Muscle layer of duodenum (tissue), 2 donors: ENCODE measurements around the gene FRYL.

Source experiments
- H3K27ac ChIP-seq: one replicate; pipeline ENCODE4 v1.7.0; 2013; ENCODE audit warnings: mild to moderate bottlenecking, low read length
- H3K27me3 ChIP-seq: one replicate; pipeline ENCODE4 v1.7.0; 2013; ENCODE audit warnings: low read depth, mild to moderate bottlenecking, control low read depth, low read length
- H3K36me3 ChIP-seq, 2 donors: one replicate each; pipeline ENCODE4 v1.7.0; 2013; ENCODE audit warnings: low read length in 2 of 2, control low read depth in 1 of 2, mild to moderate bottlenecking in 1 of 2; ENCODE audit not compliant: insufficient read depth in 2 of 2, control insufficient read depth in 1 of 2
- H3K4me1 ChIP-seq, 2 donors: one replicate each; pipeline ENCODE4 v1.7.0; 2013; ENCODE audit warnings: low read length in 2 of 2, mild to moderate bottlenecking in 2 of 2, control low read depth in 1 of 2, moderate library complexity in 1 of 2; ENCODE audit not compliant: insufficient read depth in 2 of 2, control insufficient read depth in 1 of 2
- H3K4me3 ChIP-seq, 2 donors: one replicate each; pipeline ENCODE4 v1.7.0; 2013; ENCODE audit warnings: low read length in 2 of 2, low read depth in 1 of 2, mild to moderate bottlenecking in 1 of 2
- H3K9me3 ChIP-seq, 2 donors: one replicate each; pipeline ENCODE4 v1.7.0; 2013; ENCODE audit warnings: low read length in 2 of 2, control low read depth in 1 of 2, mild to moderate bottlenecking in 1 of 2; ENCODE audit not compliant: control insufficient read depth in 1 of 2
- donor health status: healthy.

FRYL gene

DNA sequence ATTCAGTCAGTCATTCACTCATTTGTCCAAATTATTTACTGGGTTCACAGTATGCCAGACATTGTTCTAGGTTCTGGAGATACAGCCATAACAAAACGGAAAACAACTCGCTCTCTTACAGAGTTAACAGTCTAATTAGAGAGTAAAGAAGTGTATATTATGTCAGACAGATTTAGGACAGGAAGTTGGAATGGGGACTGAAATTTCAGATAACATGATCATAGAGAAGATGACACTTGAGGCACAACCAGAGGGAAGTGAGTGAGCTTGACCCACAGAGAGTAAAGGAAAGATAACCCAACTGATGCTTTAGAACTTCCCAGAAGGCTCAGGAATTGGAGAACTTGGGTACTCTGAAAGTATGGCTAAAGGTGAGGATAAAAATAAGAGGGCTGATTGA, 150.6 kb downstream of the FRYL start:
- H3K4me3 ChIP-seq: no peak overlapping the region

DNA sequence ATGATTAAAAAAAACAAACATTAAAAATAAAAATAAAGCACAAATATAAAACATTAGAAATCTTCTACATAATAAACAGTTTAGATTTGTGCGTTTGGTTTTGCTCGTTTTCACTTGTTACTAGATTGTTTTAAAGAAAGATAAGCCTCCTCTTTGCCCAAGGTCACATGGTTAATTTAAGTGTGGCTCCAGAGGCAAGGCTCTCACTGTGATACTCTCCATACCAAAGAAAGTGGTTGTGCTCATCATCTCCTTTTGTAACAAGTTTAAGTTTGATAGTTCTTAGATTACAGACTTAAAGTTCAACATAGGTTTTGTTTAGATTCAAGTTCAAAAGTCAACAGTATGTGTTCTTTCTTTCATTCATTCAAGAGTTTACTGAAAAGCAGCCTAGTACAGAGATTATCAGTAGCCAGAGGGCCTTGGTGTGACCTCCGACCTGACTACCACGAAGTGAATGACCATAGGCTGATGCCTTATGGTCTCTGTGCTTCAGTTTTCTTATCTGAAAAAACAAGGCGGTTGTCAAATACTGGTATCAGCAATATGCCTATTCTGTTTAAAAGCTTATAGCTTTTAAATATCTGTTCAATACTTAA, 156.8 kb downstream of the FRYL start:
- no peak overlapping the region for H3K4me3 ChIP-seq
- H3K36me3 ChIP-seq: peaks cover 4 to 13% of the 10 kb centered on the region in 2 donors
- H3K9me3 ChIP-seq: no peaks in the 10 kb centered on the region
- H3K27me3 ChIP-seq: no peaks in the 10 kb centered on the region
- no peaks in the 10 kb centered on the region for H3K4me1 ChIP-seq
- H3K27ac ChIP-seq: no peak overlapping the region

More for the DNA sequence above, 150.6 kb downstream of the FRYL start:
- Histone ChIP-seq H3K27me3 (no peaks in the 10 kb centered on the region), H3K4me1 (no peaks in the 10 kb centered on the region), H3K36me3 (peaks cover 3% of the 10 kb centered on the region in 2 donors), H3K9me3 (no peaks in the 10 kb centered on the region), H3K27ac (no peak overlapping the region)

GRCh38 chr4:48620831-48621230, 159.2 kb downstream of the FRYL start:
- Histone ChIP-seq H3K9me3 (no peaks in the 10 kb centered on the region), H3K27me3 (no peaks in the 10 kb centered on the region), H3K4me3 (no peak overlapping the region), H3K27ac (no peak overlapping the region), H3K36me3 (peaks cover 10 to 18% of the 10 kb centered on the region in 2 donors), H3K4me1 (no peaks in the 10 kb centered on the region)

GRCh38 chr4:48620093-48620492, 160.0 kb downstream of the FRYL start:
- Histone ChIP-seq H3K9me3 (no peaks in the 10 kb centered on the region), H3K27me3 (no peaks in the 10 kb centered on the region), H3K4me1 (no peaks in the 10 kb centered on the region), H3K36me3 (peaks cover 10 to 20% of the 10 kb centered on the region in 2 donors), H3K4me3 (no peak overlapping the region), H3K27ac (no peak overlapping the region)

- H3K4me3 ChIP-seq: no peak overlapping the region
- no peaks in the 10 kb centered on the region for H3K27me3 ChIP-seq
- H3K36me3 ChIP-seq: peaks cover 2 to 4% of the 10 kb centered on the region in 2 donors
- H3K4me1 ChIP-seq: no peaks in the 10 kb centered on the region
- H3K9me3 ChIP-seq: no peaks in the 10 kb centered on the region
- no peak overlapping the region for H3K27ac ChIP-seq
These were observed 175.6 kb downstream of the FRYL start for GRCh38 chr4:48604527-48604926.

DNA sequence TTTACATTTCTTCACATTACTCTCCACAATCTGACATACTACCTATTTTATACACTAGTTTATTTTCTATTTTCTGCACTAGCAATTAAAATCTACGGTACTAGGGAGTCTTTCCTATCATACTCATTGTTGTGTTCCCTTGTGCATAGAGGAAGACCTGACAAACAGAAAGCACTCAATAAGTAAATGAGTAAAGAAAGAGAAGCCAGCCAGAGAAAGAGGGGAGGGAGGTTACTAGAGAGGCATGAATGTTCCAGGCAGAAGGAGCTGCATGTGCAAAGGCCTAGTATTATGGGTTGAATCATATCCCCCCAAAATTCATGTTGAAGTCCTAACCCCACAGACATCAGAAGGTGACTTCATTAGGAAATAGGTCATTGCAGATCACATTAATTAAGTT, 176.0 kb downstream of the FRYL start:
- Histone ChIP-seq H3K27ac (no peak overlapping the region), H3K27me3 (no peaks in the 10 kb centered on the region), H3K4me1 (no peaks in the 10 kb centered on the region), H3K36me3 (peaks cover 4% of the 10 kb centered on the region in 2 donors), H3K9me3 (no peaks in the 10 kb centered on the region), H3K4me3 (no peak overlapping the region)

DNA sequence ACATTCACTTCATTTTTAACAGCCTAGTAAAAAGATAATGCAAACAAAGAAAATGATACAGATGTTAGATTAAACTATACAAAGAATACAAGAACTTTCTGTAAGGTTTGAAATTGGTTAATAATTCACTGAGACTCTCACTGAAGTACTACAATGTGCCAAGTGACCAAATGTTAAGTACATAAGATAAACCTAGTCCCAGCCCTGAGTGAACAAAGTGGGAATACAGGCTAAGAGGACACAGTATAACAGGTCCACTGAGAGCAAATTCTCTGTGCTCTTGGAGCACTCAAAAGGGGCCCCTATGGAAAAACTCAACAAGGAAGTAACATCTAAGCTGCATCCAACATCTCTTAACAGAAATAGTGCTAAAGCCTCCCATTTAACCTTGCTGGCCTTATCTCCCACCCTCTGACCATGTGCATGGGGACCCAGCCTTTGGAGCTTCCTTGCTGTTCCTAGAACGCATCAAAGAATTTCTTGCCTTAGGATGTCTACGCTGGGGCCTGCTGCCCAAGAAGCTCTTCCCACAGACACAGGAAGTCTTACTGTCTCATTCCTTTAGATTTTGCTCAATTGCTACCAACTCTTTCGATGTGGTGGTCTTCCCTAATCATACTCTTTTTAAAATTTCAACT, 176.6 kb downstream of the FRYL start:
- H3K36me3 ChIP-seq: peaks cover 4% of the 10 kb centered on the region in 2 donors
- no peak overlapping the region for H3K27ac ChIP-seq
- H3K9me3 ChIP-seq: no peaks in the 10 kb centered on the region
- H3K4me3 ChIP-seq: no peak overlapping the region
- H3K4me1 ChIP-seq: no peaks in the 10 kb centered on the region
- no peaks in the 10 kb centered on the region for H3K27me3 ChIP-seq

DNA sequence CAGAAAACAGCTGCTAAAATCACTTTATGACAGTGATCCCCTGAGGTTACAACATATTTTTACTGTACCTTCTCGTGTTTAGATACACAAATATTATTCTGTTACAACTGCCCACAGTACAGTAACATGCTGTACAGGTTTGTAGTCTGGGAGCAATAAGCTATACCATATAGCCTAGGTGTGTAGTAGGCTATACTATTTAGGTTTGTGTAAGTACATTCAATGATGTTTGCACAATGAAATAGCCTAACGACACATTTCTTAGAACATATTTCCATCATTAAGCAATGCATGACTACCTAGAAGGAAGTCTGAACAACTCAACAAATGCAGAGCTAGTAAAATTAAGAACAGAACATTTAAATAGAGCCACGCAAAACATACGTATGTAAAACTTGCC, 177.3 kb downstream of the FRYL start:
- Histone ChIP-seq H3K27me3 (no peaks in the 10 kb centered on the region), H3K9me3 (no peaks in the 10 kb centered on the region), H3K36me3 (peaks cover 4% of the 10 kb centered on the region in 2 donors), H3K4me3 (no peak overlapping the region), H3K4me1 (no peaks in the 10 kb centered on the region), H3K27ac (no peak overlapping the region)

- peaks cover 4% of the 10 kb centered on the region in 2 donors for H3K36me3 ChIP-seq
- H3K27ac ChIP-seq: no peak overlapping the region
- H3K4me3 ChIP-seq: no peak overlapping the region
- H3K27me3 ChIP-seq: no peaks in the 10 kb centered on the region
- H3K9me3 ChIP-seq: no peaks in the 10 kb centered on the region
- H3K4me1 ChIP-seq: no peaks in the 10 kb centered on the region
These were observed 177.9 kb downstream of the FRYL start for GRCh38 chr4:48602222-48602621.

DNA sequence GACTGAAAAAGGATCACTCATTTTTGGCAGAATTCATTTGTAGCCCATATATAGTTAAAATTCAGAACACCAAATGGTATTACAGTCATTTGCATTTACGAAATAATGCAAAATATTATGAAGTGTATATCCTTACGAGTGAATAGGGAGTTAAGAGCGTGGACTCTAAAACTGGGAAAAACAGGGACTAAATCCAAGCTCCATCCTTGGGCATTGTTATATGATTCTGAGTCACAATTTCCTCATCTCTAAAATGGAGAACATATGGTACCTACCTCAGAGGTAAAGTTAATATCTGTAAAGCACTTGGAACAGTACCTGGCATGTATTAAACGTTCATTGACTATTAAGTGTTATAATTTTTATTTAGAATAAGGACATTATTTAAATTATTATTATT, 183.7 kb downstream of the FRYL start:
- Histone ChIP-seq H3K27ac (no peak overlapping the region), H3K36me3 (peaks cover 12 to 14% of the 10 kb centered on the region in 2 donors), H3K4me3 (no peak overlapping the region), H3K27me3 (no peaks in the 10 kb centered on the region), H3K4me1 (no peaks in the 10 kb centered on the region), H3K9me3 (no peaks in the 10 kb centered on the region)

DNA sequence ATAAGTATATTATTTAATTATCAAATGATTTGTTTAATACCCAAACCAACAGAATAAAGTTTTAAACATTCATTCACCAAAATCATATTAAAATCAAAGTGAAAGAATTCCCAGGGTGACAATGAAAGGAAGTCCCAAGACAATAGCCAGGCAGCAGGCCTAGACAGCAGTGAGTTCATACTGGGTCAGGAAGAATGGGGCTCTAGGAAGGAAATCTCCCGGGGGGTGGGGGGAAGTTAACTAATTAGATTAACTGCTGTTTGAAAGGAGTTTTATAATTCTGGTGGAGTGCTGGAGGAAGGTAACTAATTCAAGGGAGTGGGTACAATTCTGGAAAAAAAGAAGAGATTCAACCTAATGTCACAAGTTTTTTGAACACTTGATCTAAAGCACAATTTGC, 185.9 kb downstream of the FRYL start:
- Histone ChIP-seq H3K27ac (no peak overlapping the region), H3K4me3 (no peak overlapping the region), H3K9me3 (no peaks in the 10 kb centered on the region), H3K36me3 (peaks cover 12 to 18% of the 10 kb centered on the region in 2 donors), H3K27me3 (no peaks in the 10 kb centered on the region), H3K4me1 (no peaks in the 10 kb centered on the region)

GRCh38 chr4:48591372-48591771, 188.7 kb downstream of the FRYL start:
- H3K36me3 ChIP-seq: peaks cover 24 to 32% of the 10 kb centered on the region in 2 donors
- no peak overlapping the region for H3K4me3 ChIP-seq
- no peaks in the 10 kb centered on the region for H3K27me3 ChIP-seq
- no peak overlapping the region for H3K27ac ChIP-seq
- H3K9me3 ChIP-seq: no peaks in the 10 kb centered on the region
- H3K4me1 ChIP-seq: no peaks in the 10 kb centered on the region
